Right lobe of liver (tissue), 6 donors: ENCODE results near the gene GTF2IRD1. TPM values are rescaled to one million over a fixed set of nuclear protein-coding genes. Genes with fewer than 3 reads are reported as not detected.
A peak's percentile ranks its signal among the peaks of the same experiment; 100 is the strongest.

Source experiments
- ATAC-seq, 4 donors: fragments of 200-7000 bp; cut with Tn5 transposase; one replicate each; pipeline ENCODE4 v1.9.1; 2020; ENCODE audit warnings: mild to moderate bottlenecking in 4 of 4, moderate library complexity in 4 of 4
- DNase-seq, 3 donors: peaks; one replicate each; pipeline ENCODE4 v3.0.0-alpha.2; 2020
- H3K27ac ChIP-seq, 3 donors: fragments of 200-600 bp; one replicate each; pipeline ENCODE4 v1.8.0; 2022
- H3K27me3 ChIP-seq, 2 donors: fragments of 200-600 bp; one replicate each; pipeline ENCODE4 v1.8.0; 2022
- H3K36me3 ChIP-seq, 4 donors: fragments of 200-600 bp; sonication (generic) in 1 of 4; one replicate each; pipeline versions ENCODE4 v1.5.1 to v1.8.0; 2017 to 2022; ENCODE audit warnings: control low read depth in 1 of 4
- H3K4me1 ChIP-seq, 4 donors: fragments of 200-600 bp; sonication (generic) in 1 of 4; one replicate each; pipeline versions ENCODE4 v1.5.1 to v1.8.0; 2017 to 2022; ENCODE audit warnings: control low read depth in 1 of 4
- H3K4me3 ChIP-seq, 3 donors: fragments of 200-600 bp; one replicate each; pipeline ENCODE4 v1.8.0; 2022
- H3K9me3 ChIP-seq, 4 donors: fragments of 200-600 bp; sonication (generic) in 1 of 4; one replicate each; pipeline versions ENCODE4 v1.5.1 to v1.8.0; 2017 to 2022; ENCODE audit warnings: control low read depth in 1 of 4
- CTCF ChIP-seq, 4 donors: fragments of 200-600 bp in 3 of 4; fragments of 450-650 bp in 1 of 4; IDR thresholded peaks; one replicate each; pipeline versions ENCODE4 v1.5.1 to v1.8.0; 2016 to 2022; ENCODE audit warnings: antibody characterized with exemption in 4 of 4, mild to moderate bottlenecking in 2 of 4
- POLR2A ChIP-seq: fragments of 450-650 bp; IDR thresholded peaks from one replicate; pipeline ENCODE4 v1.6.1; 2017; ENCODE audit warnings: antibody characterized with exemption, mild to moderate bottlenecking
- WGBS: methylation state at CpG from one replicate; pipeline ENCODE4 v1.1.6; 2018; ENCODE audit warnings: low coverage, low lambda C conversion rate; ENCODE audit not compliant: insufficient coverage; ENCODE audit errors: missing lambda C conversion rate; 5-methylcytosine and 5-hydroxymethylcytosine counted together
- intact Hi-C, 2 donors: fragments of 100-400 bp; cut with DNase I; formaldehyde crosslinking; loops; one replicate each; pipeline versions ENCODE4 v1.11.2 to v1.14.1; 2022
- total RNA-seq, 6 experiments: library from RNA; depleted of rRNA in 2 of 6; stranded (reverse); fragments of >200 nt in 2 of 6; fragmentation: NEBNext Ultra II Directional in 3 of 6; extraction: Animal tissue kit (Norgen Biotek cat#: 25700) in 3 of 6; gene quantifications; one replicate each; pipeline versions ENCODE4 v1.1.0 to v1.2.4, GENCODE V29; 2016 to 2023
- donor health status: DM: no; HTN: yes; CAD: no.
- donor health status: DM: no; HTN: no; CAD: no.
- donor health status: DM: no; HTN: no; CAD: no.
- donor health status: DM: no; HTN: yes; CAD: no.
- donor health status: DM: no; HTN: yes; CAD: no.

The GTF2IRD1 gene
- total RNA-seq, 6 experiments from 2014 or later = 1.9 to 9.8 (median 6.5) TPM

GRCh38 chr7:74521855-74522254 is 68.1 kb downstream of the GTF2IRD1 start:
- TF ChIP-seq CTCF (IDR thresholded peaks at IDR 0.05) (no peak), POLR2A (no peak)
- Histone ChIP-seq H3K4me1 (no peaks in the 10 kb centered on the region), H3K9me3 (peaks cover 0 to 6% (median 0%) of the 10 kb centered on the region in 4 donors), H3K4me3 (no peak overlapping the region), H3K36me3 (peaks cover 0 to 4% (median 0%) of the 10 kb centered on the region in 4 donors), H3K27ac (no peak overlapping the region), H3K27me3 (no peaks in the 10 kb centered on the region)
- intact Hi-C loops = no loop called here
- DNase-seq (no peak), ATAC-seq (no peak)
- WGBS = 92% methylated on average over 3 of the region's 10 CpGs

GRCh38 chr7:74522281-74522905 is 68.7 kb downstream of the GTF2IRD1 start:
- Histone ChIP-seq H3K27me3 (no peaks in the 10 kb centered on the region), H3K36me3 (peaks cover 0 to 4% (median 0%) of the 10 kb centered on the region in 4 donors), H3K4me3 (no peak overlapping the region), H3K4me1 (no peaks in the 10 kb centered on the region), H3K27ac (no peak overlapping the region), H3K9me3 (peaks cover 0 to 6% (median 0%) of the 10 kb centered on the region in 4 donors)
- no CpG with 5 or more reads among the region's 1 CpG for WGBS
- DNase-seq (no peak), ATAC-seq (no peak)
- no peak for TF ChIP-seq CTCF (IDR thresholded peaks at IDR 0.05)
- TF ChIP-seq POLR2A = no peak
- intact Hi-C loops = no loop called here

GRCh38 chr7:74523015-74523414 is 69.3 kb downstream of the GTF2IRD1 start:
- intact Hi-C loops = no loop called here

GRCh38 chr7:74525140-74525539 is 71.4 kb downstream of the GTF2IRD1 start:
- intact Hi-C loops = no loop called here
- no peaks in the 10 kb centered on the region for H3K4me1 ChIP-seq

More at GRCh38 chr7:74523015-74523414, 69.3 kb downstream of the GTF2IRD1 start:
- H3K27ac ChIP-seq = no peak overlapping the region
- TF ChIP-seq CTCF (IDR thresholded peaks at IDR 0.05) (no peak), POLR2A (no peak)
- H3K4me1 ChIP-seq = no peaks in the 10 kb centered on the region
- 62% methylated on average over 2 of the region's 4 CpGs for WGBS
- no peaks in the 10 kb centered on the region for H3K27me3 ChIP-seq
- peaks cover 0 to 4% (median 0%) of the 10 kb centered on the region in 4 donors for H3K36me3 ChIP-seq
- no peak for ATAC-seq
- no peak overlapping the region for H3K4me3 ChIP-seq
- no peak for DNase-seq
- peaks cover 0 to 6% (median 0%) of the 10 kb centered on the region in 4 donors for H3K9me3 ChIP-seq

More at GRCh38 chr7:74525140-74525539, 71.4 kb downstream of the GTF2IRD1 start:
- ATAC-seq (peak in 1 of 4 donors; percentile 23), DNase-seq (no peak)
- H3K27me3 ChIP-seq = no peaks in the 10 kb centered on the region
- no peaks in the 10 kb centered on the region for H3K36me3 ChIP-seq
- H3K27ac ChIP-seq = no peak overlapping the region
- peaks cover 0 to 6% (median 0%) of the 10 kb centered on the region in 4 donors for H3K9me3 ChIP-seq
- no peak overlapping the region for H3K4me3 ChIP-seq
- 90% methylated on average over 2 of the region's 6 CpGs for WGBS
- TF ChIP-seq POLR2A (no peak), CTCF (IDR thresholded peaks at IDR 0.05) (no peak)
